A549 (cell line): Measurements from ENCODE around the gene MORN1. TPM values are rescaled to one million over a fixed set of nuclear protein-coding genes. Genes with fewer than 3 reads are reported as not detected.

Experiments
- ATAC-seq, 2 experiments: fragments of 200-7000 bp in 1 of 2; fragments of >200 bp in 1 of 2; cut with Nextera tagmentation in 1 of 2; cut with Tn5 transposase in 1 of 2; 3 replicates each; pipeline versions ENCODE4 v1.8.0 to v1.9.1; 2018 to 2020; ENCODE audit warnings: mild to moderate bottlenecking in 1 of 2, moderate library complexity in 1 of 2
- CTCF ChIA-PET: fragments of 300-600 bp; sonication (Branson Sonifier 250); formaldehyde crosslinking; extraction: SDS; loops from one replicate; lab custom pipeline; 2021; ENCODE audit warnings: antibody characterized with exemption, inconsistent platforms; lab: Yijun Ruan, JAX
- POLR2A ChIA-PET: fragments of 350-600 bp; formaldehyde crosslinking; extraction: SDS; loops from one replicate; lab custom pipeline; 2021; ENCODE audit warnings: antibody characterized with exemption, inconsistent platforms; lab: Yijun Ruan, JAX
- DNase-seq, 2 experiments: peaks; one replicate each; pipeline versions ENCODE4 v3.0.0 to v3.0.0-alpha.2; 2011 to 2016; ENCODE audit warnings: low read depth in 1 of 2, low spot score in 1 of 2
- FAIRE-seq: peaks from 2 replicates; lab custom pipeline; 2011; peaks lifted over from hg19 to GRCh38; lab: Jason Lieb, UNC
- H3K27ac ChIP-seq, 2 experiments: fragments of >200 bp; sonication (Bioruptor Twin); formaldehyde crosslinking; 3 replicates each; pipeline ENCODE4 v1.5.1; 2016 to 2017
- H3K4me1 ChIP-seq: fragments of >200 bp; sonication (Bioruptor Twin); formaldehyde crosslinking; 3 replicates; pipeline ENCODE4 v1.6.1; 2016
- H3K4me2 ChIP-seq: fragments of >200 bp; sonication (Bioruptor Twin); formaldehyde crosslinking; 3 replicates; pipeline ENCODE4 v1.6.1; 2016
- H3K4me3 ChIP-seq: fragments of >200 bp; sonication (Bioruptor Twin); formaldehyde crosslinking; 3 replicates; pipeline ENCODE4 v1.5.1; 2016
- H3K9me3 ChIP-seq: fragments of >200 bp; sonication (Bioruptor Twin); formaldehyde crosslinking; 3 replicates; pipeline ENCODE4 v1.6.1; 2016
- CHD2 ChIP-seq: fragments of 150-350 bp; IDR thresholded peaks from 2 replicates; pipeline ENCODE4 v1.6.1; 2014; ENCODE audit warnings: low read length; ENCODE audit not compliant: partially characterized antibody
- GATA3 ChIP-seq: IDR thresholded peaks from 2 replicates; pipeline ENCODE4 v1.6.1; 2012; ENCODE audit warnings: borderline replicate concordance
- HDAC2 ChIP-seq: fragments of 200-600 bp; sonication (generic); IDR thresholded peaks from 2 replicates; pipeline ENCODE4 v1.6.1; 2016
- KDM1A ChIP-seq: fragments of 200-600 bp; sonication (generic); IDR thresholded peaks from 2 replicates; pipeline ENCODE4 v1.6.1; 2016; ENCODE audit warnings: low read depth, mild to moderate bottlenecking
- KDM5A ChIP-seq: fragments of 200-600 bp; sonication (generic); IDR thresholded peaks from 2 replicates; pipeline ENCODE4 v1.6.1; 2016; ENCODE audit warnings: antibody characterized with exemption, mild to moderate bottlenecking
- MAFK ChIP-seq: fragments of 450-650 bp; IDR thresholded peaks from 2 replicates; pipeline ENCODE4 v1.6.1; 2014; ENCODE audit not compliant: partially characterized antibody
- MAZ ChIP-seq: fragments of 150-350 bp; IDR thresholded peaks from 2 replicates; pipeline ENCODE4 v1.6.1; 2014; ENCODE audit warnings: antibody characterized with exemption, low read depth, low read length, borderline replicate concordance
- MYC ChIP-seq: IDR thresholded peaks from 2 replicates; pipeline ENCODE4 v1.6.1; 2012; ENCODE audit warnings: mild to moderate bottlenecking, inconsistent platforms, low read length, improper control_type of control experiment, borderline replicate concordance
- NFE2L2 ChIP-seq: fragments of 150-350 bp; conservative IDR thresholded peaks from 2 replicates; pipeline ENCODE4 v1.6.1; 2014; ENCODE audit warnings: low read length
- NPAS2 ChIP-seq: fragments of 250-450 bp; sonication (Bioruptor Pico); IDR thresholded peaks from 2 replicates; pipeline ENCODE4 v1.8.0; 2022; ENCODE audit warnings: mild to moderate bottlenecking, moderate library complexity, borderline replicate concordance
- PHF8 ChIP-seq: fragments of 200-600 bp; sonication (generic); IDR thresholded peaks from 2 replicates; pipeline ENCODE4 v1.6.1; 2016; ENCODE audit warnings: low read depth, mild to moderate bottlenecking, antibody characterized with exemption, moderate library complexity, borderline replicate concordance
- RAD21 ChIP-seq, 2 experiments: fragments of >200 bp in 1 of 2; sonication (Bioruptor Twin) in 1 of 2; formaldehyde crosslinking in 1 of 2; IDR thresholded peaks in 1 of 2; conservative IDR thresholded peaks in 1 of 2; 2 replicates in 1 of 2; 3 replicates in 1 of 2; pipeline ENCODE4 v1.6.1; 2012 to 2018; ENCODE audit warnings: inconsistent platforms in 1 of 2
- RARB ChIP-seq: fragments of 250-450 bp; sonication (Bioruptor Pico); IDR thresholded peaks from 2 replicates; pipeline ENCODE4 v1.8.0; 2021; ENCODE audit warnings: mild to moderate bottlenecking, moderate library complexity
- SMC3 ChIP-seq: fragments of >200 bp; sonication (Bioruptor Twin); formaldehyde crosslinking; IDR thresholded peaks from 3 replicates; pipeline ENCODE4 v1.6.1; 2018; ENCODE audit warnings: inconsistent platforms
- ZC3H11A ChIP-seq: fragments of 450-650 bp; IDR thresholded peaks from 2 replicates; pipeline ENCODE4 v1.6.1; 2014; ENCODE audit warnings: antibody characterized with exemption, mild to moderate bottlenecking
- ZFP36 ChIP-seq: fragments of 450-650 bp; IDR thresholded peaks from 2 replicates; pipeline ENCODE4 v1.6.1; 2014; ENCODE audit warnings: borderline replicate concordance; ENCODE audit not compliant: partially characterized antibody
- WGBS: methylation state at CpG from one replicate; pipeline ENCODE4 v1.1.6; 2017; ENCODE audit errors: missing lambda C conversion rate; 5-methylcytosine and 5-hydroxymethylcytosine counted together
- polyA plus RNA-seq, 4 experiments: library from polyadenylated mRNA; depleted of rRNA in 3 of 4; stranded (reverse); fragments of >200 nt; fragmentation: RNase III in 1 of 4; extraction: RNeasy Plus Mini Kit Qiagen cat#74134 plus additional on column Dnase treatment in 1 of 4; gene quantifications; 2 replicates in 3 of 4; 3 replicates in 1 of 4; pipeline ENCODE4 v1.2.3, GENCODE V29; 2011 to 2017
- TF ChIP-seq, protein P1 (sequence below): fragments of 250-450 bp; sonication (Bioruptor Pico); IDR thresholded peaks from 2 replicates; pipeline ENCODE4 v1.5.0; 2021; ENCODE audit warnings: mild to moderate bottlenecking, moderate library complexity, borderline replicate concordance
- TF ChIP-seq, protein P2 (sequence below): fragments of >200 bp; sonication (Bioruptor Twin); formaldehyde crosslinking; IDR thresholded peaks from 3 replicates; pipeline ENCODE4 v1.6.1; 2016
- TF ChIP-seq, protein P3 (sequence below): IDR thresholded peaks from 2 replicates; pipeline ENCODE4 v1.6.1; 2012; ENCODE audit warnings: low read depth, borderline replicate concordance
- TF ChIP-seq, protein P4 (sequence below): fragments of 450-650 bp; IDR thresholded peaks from 2 replicates; pipeline ENCODE4 v1.6.1; 2014; ENCODE audit warnings: antibody characterized with exemption

The MORN1 gene
- polyA plus RNA-seq, 2 of the 4 experiments (the other 2 are of a cell fraction): 6.9 to 8.9 TPM

DNA sequence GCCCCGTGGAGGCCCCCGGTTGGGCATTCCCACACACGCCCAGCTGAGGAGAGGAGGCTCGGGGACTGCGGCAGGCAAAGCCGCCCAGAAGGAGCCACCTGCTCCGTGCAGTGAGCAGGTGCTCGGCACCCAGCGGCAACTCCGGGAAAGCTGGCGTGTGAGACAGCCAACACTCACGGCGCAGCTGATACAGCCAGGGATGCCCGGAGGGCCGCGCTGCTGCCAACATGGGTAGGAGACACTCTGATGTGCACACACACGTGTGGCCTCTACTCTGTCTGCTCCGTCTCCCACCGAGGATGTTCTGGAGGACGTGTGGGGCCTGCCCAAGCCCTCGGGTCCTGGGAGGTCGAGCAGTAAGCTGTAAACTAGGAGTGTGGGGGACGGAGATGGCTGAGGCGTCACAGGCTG is 12.9 kb downstream of the MORN1 start (continued):
- TF ChIP-seq PHF8 (no peak), NFE2L2 (no peak)
- TF ChIP-seq, protein P1, sequence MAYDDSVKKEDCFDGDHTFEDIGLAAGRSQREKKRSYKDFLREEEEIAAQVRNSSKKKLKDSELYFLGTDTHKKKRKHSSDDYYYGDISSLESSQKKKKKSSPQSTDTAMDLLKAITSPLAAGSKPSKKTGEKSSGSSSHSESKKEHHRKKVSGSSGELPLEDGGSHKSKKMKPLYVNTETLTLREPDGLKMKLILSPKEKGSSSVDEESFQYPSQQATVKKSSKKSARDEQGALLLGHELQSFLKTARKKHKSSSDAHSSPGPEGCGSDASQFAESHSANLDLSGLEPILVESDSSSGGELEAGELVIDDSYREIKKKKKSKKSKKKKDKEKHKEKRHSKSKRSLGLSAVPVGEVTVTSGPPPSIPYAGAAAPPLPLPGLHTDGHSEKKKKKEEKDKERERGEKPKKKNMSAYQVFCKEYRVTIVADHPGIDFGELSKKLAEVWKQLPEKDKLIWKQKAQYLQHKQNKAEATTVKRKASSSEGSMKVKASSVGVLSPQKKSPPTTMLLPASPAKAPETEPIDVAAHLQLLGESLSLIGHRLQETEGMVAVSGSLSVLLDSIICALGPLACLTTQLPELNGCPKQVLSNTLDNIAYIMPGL (CRISPR knock-in tag): no peak

DNA sequence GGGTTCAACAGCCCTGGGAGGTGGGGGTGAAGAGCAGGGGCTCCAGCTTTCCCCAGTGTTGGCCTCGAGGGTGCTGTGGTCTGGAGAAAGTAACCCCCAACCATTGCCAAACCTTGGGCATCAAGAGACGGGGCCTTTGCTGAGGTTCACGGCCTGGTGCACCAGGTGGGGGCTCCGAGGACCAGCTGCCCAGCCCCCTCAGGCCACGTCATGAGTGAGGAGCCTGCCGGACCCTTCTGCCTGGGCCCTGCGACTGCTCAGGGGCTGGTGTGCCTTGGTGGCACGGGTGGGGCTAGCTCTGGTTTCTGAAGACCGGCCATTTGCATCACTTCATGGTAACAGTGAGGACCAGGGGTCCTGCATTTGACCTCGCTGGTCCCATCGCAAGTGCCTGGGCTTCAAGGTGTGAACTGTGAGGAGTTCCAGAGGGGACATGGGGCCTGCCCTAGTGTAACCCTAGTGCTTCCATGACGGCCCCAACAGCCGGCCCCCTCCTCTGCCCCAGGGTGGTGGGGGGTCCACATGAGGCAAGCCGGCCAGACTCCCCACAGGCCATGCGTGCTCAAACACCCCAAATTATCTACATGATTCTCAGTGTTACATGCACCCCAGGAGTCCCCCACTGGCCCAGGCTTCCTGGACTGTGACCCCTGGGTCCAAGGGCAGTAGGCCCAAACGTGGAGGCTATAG is 13.5 kb downstream of the MORN1 start:
- DNase-seq: no peak
- POLR2A ChIA-PET: no interaction called here
- H3K27ac ChIP-seq: no peak overlapping the region
- no peak overlapping the region for H3K4me2 ChIP-seq
- H3K4me1 ChIP-seq: peaks cover 2% of the 10 kb centered on the region; the same call in 1 of the 3 replicates
- H3K9me3 ChIP-seq: no peaks in the 10 kb centered on the region
- 84% methylated on average over 5 of the region's 16 CpGs for WGBS
- no peak for FAIRE-seq
- no peak overlapping the region for H3K4me3 ChIP-seq
- ATAC-seq: no peak
- CTCF ChIA-PET: interaction anchor here (16.3 kb wide), 1 partner anchor 178 kb away, joined by 267 read pairs; the partner anchor contains the start of gene FAAP20
- TF ChIP-seq, protein P2, sequence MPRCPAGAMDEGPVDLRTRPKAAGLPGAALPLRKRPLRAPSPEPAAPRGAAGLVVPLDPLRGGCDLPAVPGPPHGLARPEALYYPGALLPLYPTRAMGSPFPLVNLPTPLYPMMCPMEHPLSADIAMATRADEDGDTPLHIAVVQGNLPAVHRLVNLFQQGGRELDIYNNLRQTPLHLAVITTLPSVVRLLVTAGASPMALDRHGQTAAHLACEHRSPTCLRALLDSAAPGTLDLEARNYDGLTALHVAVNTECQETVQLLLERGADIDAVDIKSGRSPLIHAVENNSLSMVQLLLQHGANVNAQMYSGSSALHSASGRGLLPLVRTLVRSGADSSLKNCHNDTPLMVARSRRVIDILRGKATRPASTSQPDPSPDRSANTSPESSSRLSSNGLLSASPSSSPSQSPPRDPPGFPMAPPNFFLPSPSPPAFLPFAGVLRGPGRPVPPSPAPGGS: no peak
- TF ChIP-seq ZFP36 (no peak), NPAS2 (CRISPR knock-in tag) (no peak), CHD2 (no peak), MYC (no peak), KDM1A (no peak), SMC3 (no peak), MAZ (no peak), ZC3H11A (no peak), RARB (no peak), HDAC2 (no peak), KDM5A (no peak), PHF8 (no peak), MAFK (no peak), RAD21 (conservative IDR thresholded peaks at IDR 0.05 in 1 of 2, IDR thresholded peaks at IDR 0.05 in 1 of 2) (no peak), NFE2L2 (no peak), GATA3 (no peak)
- TF ChIP-seq, protein P3, sequence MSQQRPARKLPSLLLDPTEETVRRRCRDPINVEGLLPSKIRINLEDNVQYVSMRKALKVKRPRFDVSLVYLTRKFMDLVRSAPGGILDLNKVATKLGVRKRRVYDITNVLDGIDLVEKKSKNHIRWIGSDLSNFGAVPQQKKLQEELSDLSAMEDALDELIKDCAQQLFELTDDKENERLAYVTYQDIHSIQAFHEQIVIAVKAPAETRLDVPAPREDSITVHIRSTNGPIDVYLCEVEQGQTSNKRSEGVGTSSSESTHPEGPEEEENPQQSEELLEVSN: no peak
- TF ChIP-seq, protein P4, sequence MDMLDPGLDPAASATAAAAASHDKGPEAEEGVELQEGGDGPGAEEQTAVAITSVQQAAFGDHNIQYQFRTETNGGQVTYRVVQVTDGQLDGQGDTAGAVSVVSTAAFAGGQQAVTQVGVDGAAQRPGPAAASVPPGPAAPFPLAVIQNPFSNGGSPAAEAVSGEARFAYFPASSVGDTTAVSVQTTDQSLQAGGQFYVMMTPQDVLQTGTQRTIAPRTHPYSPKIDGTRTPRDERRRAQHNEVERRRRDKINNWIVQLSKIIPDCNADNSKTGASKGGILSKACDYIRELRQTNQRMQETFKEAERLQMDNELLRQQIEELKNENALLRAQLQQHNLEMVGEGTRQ: no peak
